K562 (cell line): ENCODE data around the gene EVC. TPM values are rescaled to one million over a fixed set of nuclear protein-coding genes. Genes with fewer than 3 reads are reported as not detected.

Experiments
- ATAC-seq: fragments of 200-7000 bp; cut with Tn5 transposase; 3 replicates; pipeline ENCODE4 v1.9.1; 2020; ENCODE audit warnings: moderate library complexity
- BruUV-seq: library from RNA; stranded (reverse); fragments of 400-500 nt; replicated peaks from 2 replicates; lab custom pipeline; 2021; lab: Mats Ljungman, UMichigan
- CTCF ChIA-PET: fragments of 300-600 bp; formaldehyde crosslinking; extraction: SDS; loops from one replicate; lab custom pipeline; 2021; ENCODE audit warnings: low intra/inter-chr PET ratio; lab: Yijun Ruan, JAX
- POLR2A ChIA-PET: fragments of 300-600, 350-650 bp; sonication (Branson Sonifier 250); formaldehyde crosslinking; extraction: SDS; loops from one replicate; lab custom pipeline; 2021; ENCODE audit warnings: antibody characterized with exemption, inconsistent platforms; lab: Yijun Ruan, JAX
- DNase-seq, 4 experiments: peaks; one replicate each; pipeline versions ENCODE4 v3.0.0 to v3.0.0-alpha.2; 2011 to 2018; ENCODE audit warnings: low spot score in 3 of 4, mixed read lengths in 3 of 4; ENCODE audit errors: extremely low read depth in 1 of 4
- FAIRE-seq: peaks from 2 replicates; lab custom pipeline; 2011; peaks lifted over from hg19 to GRCh38; lab: Jason Lieb, UNC
- H2AFZ ChIP-seq: 2 replicates; pipeline ENCODE4 v1.6.0; 2011; ENCODE audit warnings: low read depth, low read length, control low read depth, inconsistent platforms
- H3K27ac ChIP-seq: fragments of 200-600 bp; 3 replicates; pipeline ENCODE4 v1.8.0; 2011; ENCODE audit warnings: low read depth, mild to moderate bottlenecking, control low read depth, inconsistent platforms, low read length, moderate library complexity, mixed read lengths; ENCODE audit errors: extremely low read depth
- H3K27me3 ChIP-seq, 2 experiments: fragments of 300-600 bp in 1 of 2; 2 replicates in 1 of 2; 3 replicates in 1 of 2; pipeline versions ENCODE4 v1.6.0 to v1.8.0; 2011; ENCODE audit warnings: inconsistent platforms in 2 of 2, low read length in 2 of 2, mild to moderate bottlenecking in 1 of 2, mixed read lengths in 1 of 2, moderate library complexity in 1 of 2; ENCODE audit not compliant: control insufficient read depth in 2 of 2, insufficient read depth in 2 of 2
- H3K36me3 ChIP-seq: fragments of 300-600 bp; 3 replicates; pipeline ENCODE4 v1.8.0; 2011; ENCODE audit warnings: mild to moderate bottlenecking, low read length, inconsistent platforms; ENCODE audit not compliant: control insufficient read depth, insufficient read depth
- H3K4me1 ChIP-seq, 2 experiments: fragments of 200-600 bp in 1 of 2; replicated peaks in 1 of 2; 2 replicates in 1 of 2; 3 replicates in 1 of 2; pipeline versions ENCODE4 v1.5.1 to v1.8.0; 2011; ENCODE audit warnings: inconsistent platforms in 2 of 2, low read length in 2 of 2, mild to moderate bottlenecking in 1 of 2, mixed read lengths in 1 of 2, moderate library complexity in 1 of 2; ENCODE audit not compliant: control insufficient read depth in 2 of 2, insufficient read depth in 2 of 2
- H3K4me2 ChIP-seq: 2 replicates; pipeline ENCODE4 v1.6.1; 2011; ENCODE audit warnings: low read length, control low read depth, inconsistent platforms, mixed read lengths; ENCODE audit not compliant: insufficient read depth
- H3K4me3 ChIP-seq: fragments of 200-600 bp; sonication (generic), shearing (Covaris generic); 2 replicates; pipeline ENCODE4 v1.5.1; 2016; ENCODE audit warnings: control low read depth, inconsistent platforms
- H3K79me2 ChIP-seq: fragments of 200-600 bp; 3 replicates; pipeline ENCODE4 v1.8.0; 2011; ENCODE audit warnings: low read length, inconsistent platforms; ENCODE audit not compliant: control insufficient read depth, insufficient read depth
- H3K9ac ChIP-seq, 2 experiments: 2 replicates each; pipeline versions ENCODE4 v1.6.0 to v1.6.1; 2011; ENCODE audit warnings: low read depth in 2 of 2, low read length in 2 of 2, control low read depth in 1 of 2, inconsistent platforms in 1 of 2, mild to moderate bottlenecking in 1 of 2, mixed read lengths in 1 of 2; ENCODE audit not compliant: insufficient read depth in 1 of 2
- H3K9me1 ChIP-seq: one replicate; pipeline ENCODE4 v1.6.0; 2011; ENCODE audit warnings: inconsistent platforms, mild to moderate bottlenecking, low read length, moderate library complexity; ENCODE audit not compliant: control insufficient read depth, insufficient read depth
- H3K9me3 ChIP-seq: replicated peaks from 2 replicates; pipeline ENCODE4 v1.5.1; 2011; ENCODE audit warnings: low read depth, low read length, inconsistent platforms; ENCODE audit not compliant: control insufficient read depth, insufficient read depth
- H4K20me1 ChIP-seq: replicated peaks from 2 replicates; pipeline ENCODE4 v1.6.1; 2011; ENCODE audit warnings: low read length, inconsistent platforms, mixed read lengths; ENCODE audit not compliant: control insufficient read depth, insufficient read depth
- BRF1 ChIP-seq: IDR thresholded peaks from 3 replicates; pipeline ENCODE4 v1.6.1; 2011; ENCODE audit warnings: borderline replicate concordance, mild to moderate bottlenecking; ENCODE audit not compliant: insufficient read length; ENCODE audit errors: extremely low read depth
- KLF10 ChIP-seq: fragments of 250-450 bp; sonication (Bioruptor Pico); IDR thresholded peaks from 2 replicates; pipeline ENCODE4 v1.6.1; 2021; ENCODE audit warnings: matching md5 sums
- KLF6 ChIP-seq: fragments of 250-450 bp; sonication (Bioruptor Pico); IDR thresholded peaks from 2 replicates; pipeline ENCODE4 v1.4.0; 2020; ENCODE audit warnings: mild to moderate bottlenecking, moderate library complexity, borderline replicate concordance
- PCBP1 ChIP-seq: fragments of 200-400 bp; formaldehyde crosslinking; IDR thresholded peaks from 2 replicates; pipeline ENCODE4 v1.6.1; 2018; ENCODE audit warnings: mild to moderate bottlenecking, low read depth, low read length; ENCODE audit not compliant: poor library complexity, severe bottlenecking
- PCBP2 ChIP-seq: fragments of 200-400 bp; formaldehyde crosslinking; IDR thresholded peaks from 2 replicates; pipeline ENCODE4 v1.6.1; 2018; ENCODE audit warnings: low read length, low read depth, mild to moderate bottlenecking, moderate library complexity; ENCODE audit not compliant: poor library complexity, severe bottlenecking
- RBM15 ChIP-seq: fragments of 200-400 bp; formaldehyde crosslinking; IDR thresholded peaks from 2 replicates; pipeline ENCODE4 v1.6.1; 2018; ENCODE audit warnings: mild to moderate bottlenecking, low read length, moderate library complexity; ENCODE audit not compliant: insufficient read depth
- SMARCB1 ChIP-seq: IDR thresholded peaks from 2 replicates; pipeline ENCODE4 v1.6.1; 2011; ENCODE audit warnings: improper control_type of control experiment, low read depth; ENCODE audit not compliant: insufficient read length
- STAT5A ChIP-seq: IDR thresholded peaks from 2 replicates; pipeline ENCODE4 v1.6.1; 2012; ENCODE audit warnings: low read length, inconsistent platforms, borderline replicate concordance
- ZFP36 ChIP-seq: fragments of 150-350 bp; IDR thresholded peaks from 2 replicates; pipeline ENCODE4 v1.6.1; 2018; ENCODE audit warnings: low read length, low read depth; ENCODE audit not compliant: partially characterized antibody
- ZNF212 ChIP-seq: fragments of 450-650 bp; formaldehyde crosslinking; IDR thresholded peaks from 2 replicates; pipeline ENCODE4 v1.4.0; 2020; ENCODE audit warnings: mild to moderate bottlenecking
- WGBS: fragments of 100-300 bp; shearing (Covaris generic); methylation state at CpG from one replicate; pipeline ENCODE4 v1.1.6; 2016; ENCODE audit warnings: low coverage, mixed read lengths; ENCODE audit not compliant: insufficient coverage; ENCODE audit errors: missing lambda C conversion rate; 5-methylcytosine and 5-hydroxymethylcytosine counted together
- in situ Hi-C: fragments of 300-500 bp; cut with MboI; formaldehyde crosslinking; loops from 4 replicates; pipeline ENCODE4 v1.15.0; 2018; ENCODE audit warnings: inconsistent platforms, mixed read lengths
- intact Hi-C: fragments of 100-400 bp; cut with micrococcal nuclease; formaldehyde crosslinking; loops from 2 replicates; pipeline ENCODE4 v1.14.2; 2022
- polyA plus RNA-seq, 8 experiments: library from polyadenylated mRNA; depleted of rRNA in 4 of 8; stranded (reverse) in 5 of 8; unstranded in 3 of 8; fragments of >200 nt; fragmentation: Nextera tagmentation in 2 of 8; fragmentation: Illumina TruSeq in 1 of 8; extraction: Ambion mirVana in 2 of 8; extraction: Trizol in 1 of 8; gene quantifications; 2 replicates each; pipeline versions ENCODE4 v1.2.1 to v1.2.3, GENCODE V29; 2011 to 2014; ENCODE audit warnings: inconsistent platforms in 1 of 8, missing spikeins in 1 of 8
- total RNA-seq, 7 experiments: library from RNA; depleted of rRNA in 6 of 7; stranded (reverse); fragments of >200 nt in 6 of 7; fragmentation: Illumina TruSeq in 2 of 7; extraction: Trizol in 2 of 7; gene quantifications; 2 replicates each; pipeline versions ENCODE4 v1.2.1 to v1.2.3, GENCODE V29; 2011 to 2021; ENCODE audit warnings: low replicate concordance in 1 of 7
- TF ChIP-seq, protein P1 (sequence below), 2 experiments: fragments of 450-650 bp in 1 of 2; IDR thresholded peaks; 2 replicates each; pipeline ENCODE4 v1.6.1; 2011 to 2017; ENCODE audit warnings: low read depth in 2 of 2, antibody characterized with exemption in 1 of 2, borderline replicate concordance in 1 of 2, low read length in 1 of 2, mild to moderate bottlenecking in 1 of 2, mixed read lengths in 1 of 2; ENCODE audit not compliant: control insufficient read depth in 1 of 2
- TF ChIP-seq, protein P2 (sequence below): sonication (generic); formaldehyde crosslinking; IDR thresholded peaks from 2 replicates; pipeline ENCODE4 v1.8.1; 2023; ENCODE audit warnings: mild to moderate bottlenecking, missing genetic modification reagents

Gene EVC
- total and polyA plus RNA-seq, 9 of the 15 experiments (the other 6 are each of a cell fraction or from before 2014, with no cell fraction given), result 0.03 to 3.2 (median 1.1) TPM

DNA sequence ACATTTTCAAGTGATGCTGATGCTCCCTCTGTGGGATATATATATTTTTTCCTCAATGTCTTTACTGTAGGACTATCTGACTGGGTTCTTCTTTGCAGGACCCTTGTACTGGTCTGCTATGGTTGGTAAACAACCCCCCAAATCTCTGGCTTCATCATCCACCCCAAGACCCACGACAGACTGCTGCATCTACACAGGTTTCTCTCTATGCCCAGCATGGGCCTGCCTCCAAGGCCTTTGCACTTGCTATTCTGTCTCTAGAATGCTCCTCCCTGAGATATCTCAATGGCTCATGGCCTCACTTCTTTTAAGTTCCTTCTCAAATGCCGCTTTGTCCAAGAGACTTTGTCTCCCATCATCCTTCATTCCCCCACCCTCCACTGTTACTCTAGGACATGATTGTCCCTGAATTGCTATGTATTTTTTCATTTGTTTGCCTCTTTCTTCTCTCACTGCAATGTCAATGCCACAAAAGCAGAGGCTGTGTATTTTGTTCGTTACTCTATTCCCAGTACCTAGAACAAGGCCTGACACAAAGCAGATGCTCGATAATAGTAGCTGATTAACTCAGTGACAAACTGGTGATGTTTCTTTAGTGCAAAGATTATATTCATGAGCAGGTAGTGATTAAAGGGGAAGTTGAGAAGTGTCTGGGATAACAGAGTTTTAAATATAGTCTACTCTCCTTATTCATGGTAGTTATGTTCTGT, 6.6 kb downstream of the EVC start:
- DNase-seq (no peak), FAIRE-seq (no peak), ATAC-seq (no peak)
- H3K27me3 ChIP-seq, result no peaks in the 10 kb centered on the region
- H3K4me2 ChIP-seq, result no peak overlapping the region
- no peaks in the 10 kb centered on the region for H3K9me3 ChIP-seq
- H3K4me1 ChIP-seq, result no peaks in the 10 kb centered on the region
- BruUV-seq, result no TSS peak
- 18% methylated on average over 4 of the region's 4 CpGs for WGBS
- ChIA-PET CTCF (no interaction called here), POLR2A (no interaction called here)
- no peak overlapping the region for H2AFZ ChIP-seq
- H3K36me3 ChIP-seq, result no peaks in the 10 kb centered on the region
- no peak overlapping the region for H3K27ac ChIP-seq
- intact Hi-C loops (no loop called here), in situ Hi-C loops (no loop called here)
- no peak overlapping the region for H3K4me3 ChIP-seq
- H3K79me2 ChIP-seq, result no peaks in the 10 kb centered on the region
- H4K20me1 ChIP-seq, result no peaks in the 10 kb centered on the region
- no peaks in the 10 kb centered on the region for H3K9me1 ChIP-seq
- H3K9ac ChIP-seq, result no peak overlapping the region
- TF ChIP-seq KLF6 (no peak), PCBP2 (no peak), KLF10 (CRISPR knock-in tag) (no peak), PCBP1 (no peak), SMARCB1 (no peak), BRF1 (no peak), STAT5A (no peak), ZFP36 (no peak), ZNF212 (CRISPR knock-in tag) (no peak), RBM15 (no peak)
- TF ChIP-seq, protein P1, sequence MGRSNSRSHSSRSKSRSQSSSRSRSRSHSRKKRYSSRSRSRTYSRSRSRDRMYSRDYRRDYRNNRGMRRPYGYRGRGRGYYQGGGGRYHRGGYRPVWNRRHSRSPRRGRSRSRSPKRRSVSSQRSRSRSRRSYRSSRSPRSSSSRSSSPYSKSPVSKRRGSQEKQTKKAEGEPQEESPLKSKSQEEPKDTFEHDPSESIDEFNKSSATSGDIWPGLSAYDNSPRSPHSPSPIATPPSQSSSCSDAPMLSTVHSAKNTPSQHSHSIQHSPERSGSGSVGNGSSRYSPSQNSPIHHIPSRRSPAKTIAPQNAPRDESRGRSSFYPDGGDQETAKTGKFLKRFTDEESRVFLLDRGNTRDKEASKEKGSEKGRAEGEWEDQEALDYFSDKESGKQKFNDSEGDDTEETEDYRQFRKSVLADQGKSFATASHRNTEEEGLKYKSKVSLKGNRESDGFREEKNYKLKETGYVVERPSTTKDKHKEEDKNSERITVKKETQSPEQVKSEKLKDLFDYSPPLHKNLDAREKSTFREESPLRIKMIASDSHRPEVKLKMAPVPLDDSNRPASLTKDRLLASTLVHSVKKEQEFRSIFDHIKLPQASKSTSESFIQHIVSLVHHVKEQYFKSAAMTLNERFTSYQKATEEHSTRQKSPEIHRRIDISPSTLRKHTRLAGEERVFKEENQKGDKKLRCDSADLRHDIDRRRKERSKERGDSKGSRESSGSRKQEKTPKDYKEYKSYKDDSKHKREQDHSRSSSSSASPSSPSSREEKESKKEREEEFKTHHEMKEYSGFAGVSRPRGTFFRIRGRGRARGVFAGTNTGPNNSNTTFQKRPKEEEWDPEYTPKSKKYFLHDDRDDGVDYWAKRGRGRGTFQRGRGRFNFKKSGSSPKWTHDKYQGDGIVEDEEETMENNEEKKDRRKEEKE (IDR thresholded peaks at IDR 0.05; ENCODE audit: borderline replicate concordance in 1 of 2, control insufficient read depth in 1 of 2, low read depth in 2 of 2, low read length in 1 of 2), result no peak
- TF ChIP-seq, protein P2, sequence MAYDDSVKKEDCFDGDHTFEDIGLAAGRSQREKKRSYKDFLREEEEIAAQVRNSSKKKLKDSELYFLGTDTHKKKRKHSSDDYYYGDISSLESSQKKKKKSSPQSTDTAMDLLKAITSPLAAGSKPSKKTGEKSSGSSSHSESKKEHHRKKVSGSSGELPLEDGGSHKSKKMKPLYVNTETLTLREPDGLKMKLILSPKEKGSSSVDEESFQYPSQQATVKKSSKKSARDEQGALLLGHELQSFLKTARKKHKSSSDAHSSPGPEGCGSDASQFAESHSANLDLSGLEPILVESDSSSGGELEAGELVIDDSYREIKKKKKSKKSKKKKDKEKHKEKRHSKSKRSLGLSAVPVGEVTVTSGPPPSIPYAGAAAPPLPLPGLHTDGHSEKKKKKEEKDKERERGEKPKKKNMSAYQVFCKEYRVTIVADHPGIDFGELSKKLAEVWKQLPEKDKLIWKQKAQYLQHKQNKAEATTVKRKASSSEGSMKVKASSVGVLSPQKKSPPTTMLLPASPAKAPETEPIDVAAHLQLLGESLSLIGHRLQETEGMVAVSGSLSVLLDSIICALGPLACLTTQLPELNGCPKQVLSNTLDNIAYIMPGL, result no peak
